Measurements from ENCODE around the gene CPSF3. TPM values are rescaled to one million over a fixed set of nuclear protein-coding genes. Genes with fewer than 3 reads are reported as not detected.

The CPSF3 gene
- polyA plus RNA-seq (2011; rRNA removed) (76.7 and 77.2 TPM in 2 replicates), polyA plus RNA-seq (2017; fragmentation: RNase III; extraction: RNeasy Plus Mini Kit Qiagen cat#74134 plus additional on column Dnase treatment) (63.4 to 65.0 TPM (median 63.6 TPM) in 3 replicates), polyA minus RNA-seq (2011; rRNA and poly(A)+ RNA removed) (48.5 and 52.2 TPM in 2 replicates)
- 22.6 and 26.8 TPM in 2 replicates for polyA plus RNA-seq (2012; cell fraction: cytosol; rRNA removed)
- polyA plus RNA-seq (2012; cell fraction: nucleus; rRNA removed), result 14.2 and 24.4 TPM in 2 replicates

- peak; percentile 99 for DNase-seq (ENCODE audit: low read depth in 1 of 2, low spot score in 1 of 2)
- ATAC-seq, result peak; percentile 91 to 95
- ChIA-PET CTCF (interaction anchor here (0.6 to 4.1 kb wide), 14 partner anchors 10 to 285 kb away, joined by 3 to 28 read pairs (median 5); no protein-coding TSS in a partner anchor), POLR2A (interaction anchor here (0.6 to 2.1 kb wide), 8 partner anchors 12 to 215 kb away, joined by 3 to 11 read pairs (median 3); partner anchors contain the start of genes ADAM17 and YWHAQ)
- under 1% methylated on average over 52 of the region's 91 CpGs for WGBS (ENCODE audit: missing lambda C conversion rate)
- peak within 1 kb of the TSS; percentile 81 for H3K4me3 ChIP-seq
- peak within 1 kb of the TSS; percentile 92 for H3K4me2 ChIP-seq
- no peak for FAIRE-seq
- H3K4me1 ChIP-seq, result peaks cover 19% of the 10 kb centered on the region
- peak within 1 kb of the TSS; percentile 94 to 98 for H3K27ac ChIP-seq
- no peaks in the 10 kb centered on the region for H3K9me3 ChIP-seq
- no peak for TF ChIP-seq HEYL (CRISPR knock-in tag; IDR thresholded peaks at IDR 0.05)
- peak; percentile 82 for TF ChIP-seq KDM5A (IDR thresholded peaks at IDR 0.05)
- peak; percentile 70; the same call in 1 of the 2 replicates for TF ChIP-seq E2F6 (IDR thresholded peaks at IDR 0.05; ENCODE audit: borderline replicate concordance, low read depth)
- TF ChIP-seq PHF8 (IDR thresholded peaks at IDR 0.05; ENCODE audit: borderline replicate concordance, low read depth), result peak; percentile 63
- no peak for TF ChIP-seq POLR2AphosphoS2 (conservative IDR thresholded peaks at IDR 0.05; ENCODE audit: low read length)
- TF ChIP-seq FOSB (CRISPR knock-in tag; IDR thresholded peaks at IDR 0.05), result no peak
- no peak for TF ChIP-seq EHF (CRISPR knock-in tag; IDR thresholded peaks at IDR 0.05)
- no peak; the same call in 1 of the 2 replicates for TF ChIP-seq TP53 (CRISPR knock-in tag; IDR thresholded peaks at IDR 0.05)
- TF ChIP-seq CTCF (IDR thresholded peaks at IDR 0.05), result no peak; the same call in 2 of the 3 replicates
- TF ChIP-seq RFX5 (IDR thresholded peaks at IDR 0.05), result peak; percentile 72
- TF ChIP-seq ATOH8 (CRISPR knock-in tag; IDR thresholded peaks at IDR 0.05; ENCODE audit: low read depth), result no peak
- TF ChIP-seq PBX3 (IDR thresholded peaks at IDR 0.05), result no peak
- TF ChIP-seq NPAS2 (CRISPR knock-in tag; IDR thresholded peaks at IDR 0.05; ENCODE audit: borderline replicate concordance), result no peak
- TF ChIP-seq HOXB5 (CRISPR knock-in tag; IDR thresholded peaks at IDR 0.05), result no peak
- TF ChIP-seq GATA3 (IDR thresholded peaks at IDR 0.05; ENCODE audit: borderline replicate concordance), result no peak
- peak; percentile 30; the same call in 1 of the 2 replicates for TF ChIP-seq KDM1A (IDR thresholded peaks at IDR 0.05; ENCODE audit: low read depth)
- peak; percentile 79 for TF ChIP-seq MAX (IDR thresholded peaks at IDR 0.05)
- no peak for TF ChIP-seq HOXB13 (CRISPR knock-in tag; IDR thresholded peaks at IDR 0.05; ENCODE audit: low read depth)
- no peak for TF ChIP-seq HOXA7 (CRISPR knock-in tag; IDR thresholded peaks at IDR 0.05)
- no peak for TF ChIP-seq FOSL2 (IDR thresholded peaks at IDR 0.05)
- no peak for TF ChIP-seq FOSL2 (CRISPR knock-in tag; IDR thresholded peaks at IDR 0.05)
- TF ChIP-seq EHMT2 (IDR thresholded peaks at IDR 0.05; ENCODE audit: low read depth), result no peak
- no peak for TF ChIP-seq ZSCAN20 (CRISPR knock-in tag; IDR thresholded peaks at IDR 0.05)
- TF ChIP-seq CBX2 (IDR thresholded peaks at IDR 0.05; ENCODE audit: borderline replicate concordance, low read depth), result no peak
- no peak for TF ChIP-seq RCOR1 (IDR thresholded peaks at IDR 0.05; ENCODE audit: low read depth, low read length)
- no peak for TF ChIP-seq TFCP2L1 (CRISPR knock-in tag; IDR thresholded peaks at IDR 0.05)
- TF ChIP-seq EP300 (IDR thresholded peaks at IDR 0.05), result no peak
- no peak for TF ChIP-seq HES2 (IDR thresholded peaks at IDR 0.05)
- no peak for TF ChIP-seq MAFK (IDR thresholded peaks at IDR 0.05; ENCODE audit: partially characterized antibody)
- no peak; the same call in 2 of the 3 replicates for TF ChIP-seq SMC3 (IDR thresholded peaks at IDR 0.05)
- TF ChIP-seq CHD2 (IDR thresholded peaks at IDR 0.05; ENCODE audit: low read length, partially characterized antibody), result peak; percentile 90
- TF ChIP-seq RARB (CRISPR knock-in tag; IDR thresholded peaks at IDR 0.05), result no peak
- TF ChIP-seq NR3C1 (IDR thresholded peaks at IDR 0.05), result no peak
- no peak for TF ChIP-seq ZC3H11A (IDR thresholded peaks at IDR 0.05)
- TF ChIP-seq CBX8 (IDR thresholded peaks at IDR 0.05), result no peak
- TF ChIP-seq ESRRA (IDR thresholded peaks at IDR 0.05; ENCODE audit: borderline replicate concordance, low read length), result no peak
- TF ChIP-seq CEBPB (IDR thresholded peaks at IDR 0.05), result no peak
- no peak for TF ChIP-seq HDAC2 (IDR thresholded peaks at IDR 0.05)
Observed at GRCh38 chr2:9423100-9423921, at the start of gene CPSF3, which contains the start of gene ITGB1BP1. CPSF3 (plus strand) TSS chr2:9423654; CDS start chr2:9423774, 120 bp downstream. ITGB1BP1 (minus strand) TSS chr2:9423528; CDS start chr2:9418697, 4,831 bp downstream.

Measured in A549 (cell line).